ACC112 (cell line): Measurements from ENCODE around the gene MYO15A.

Experiments used
- H2AFZ ChIP-seq: fragments of 200-600 bp; sonication (generic); one replicate; pipeline ENCODE4 v1.6.0; 2017; ENCODE audit warnings: antibody characterized with exemption, low read length; ENCODE audit not compliant: unreplicated experiment
- H3K27ac ChIP-seq: fragments of 200-600 bp; sonication (generic); 2 replicates; pipeline ENCODE4 v1.5.1; 2014; ENCODE audit warnings: low read depth, mild to moderate bottlenecking, antibody characterized with exemption, low read length, moderate library complexity
- H3K27me3 ChIP-seq: fragments of 200-600 bp; sonication (generic); 2 replicates; pipeline ENCODE4 v1.6.1; 2014; ENCODE audit warnings: mild to moderate bottlenecking, antibody characterized with exemption, low read length, moderate library complexity, mixed read lengths; ENCODE audit not compliant: insufficient read depth
- H3K36me3 ChIP-seq: fragments of 200-600 bp; sonication (generic); 2 replicates; pipeline ENCODE4 v1.6.1; 2016; ENCODE audit warnings: mild to moderate bottlenecking, antibody characterized with exemption, low read length, moderate library complexity, mixed read lengths; ENCODE audit not compliant: insufficient read depth
- H3K4me1 ChIP-seq: fragments of 200-600 bp; sonication (generic); one replicate; pipeline ENCODE4 v1.6.1; 2016; ENCODE audit warnings: low read length, mixed read lengths; ENCODE audit not compliant: insufficient read depth, unreplicated experiment, control insufficient read depth
- H3K4me3 ChIP-seq: fragments of 200-600 bp; sonication (generic); 2 replicates; pipeline ENCODE4 v1.5.1; 2014; ENCODE audit warnings: mild to moderate bottlenecking, low read depth, low read length
- H3K79me2 ChIP-seq: fragments of 200-600 bp; sonication (generic); one replicate; pipeline ENCODE4 v1.6.0; 2016; ENCODE audit warnings: low read length; ENCODE audit not compliant: control insufficient read depth, unreplicated experiment, insufficient read depth

MYO15A gene

DNA sequence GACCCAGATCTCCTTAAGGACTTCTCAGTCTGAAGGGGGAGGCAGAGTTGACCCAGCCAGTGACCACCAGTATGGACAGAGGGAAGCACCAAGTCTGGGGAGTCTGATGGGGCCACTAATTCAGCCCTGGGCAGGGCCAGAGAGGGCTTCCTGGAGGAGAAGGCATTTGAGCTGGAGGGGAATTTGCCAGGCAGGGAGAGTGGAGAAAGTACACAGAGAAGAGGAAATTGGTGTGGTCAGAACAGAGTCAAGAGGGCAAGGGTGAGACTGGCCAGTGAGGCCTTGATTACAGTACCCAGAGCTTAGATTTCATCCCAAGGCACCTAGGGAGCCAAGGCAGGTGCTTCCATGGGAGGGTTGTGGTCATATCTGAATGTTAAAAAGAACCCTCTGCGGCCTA lies 36.3 kb downstream of the MYO15A start:
- Histone ChIP-seq H3K4me1 (peaks cover 9% of the 10 kb centered on the region), H2AFZ (no peak overlapping the region), H3K4me3 (no peak overlapping the region), H3K36me3 (no peaks in the 10 kb centered on the region), H3K27me3 (no peaks in the 10 kb centered on the region), H3K79me2 (no peaks in the 10 kb centered on the region), H3K27ac (no peak overlapping the region)

DNA sequence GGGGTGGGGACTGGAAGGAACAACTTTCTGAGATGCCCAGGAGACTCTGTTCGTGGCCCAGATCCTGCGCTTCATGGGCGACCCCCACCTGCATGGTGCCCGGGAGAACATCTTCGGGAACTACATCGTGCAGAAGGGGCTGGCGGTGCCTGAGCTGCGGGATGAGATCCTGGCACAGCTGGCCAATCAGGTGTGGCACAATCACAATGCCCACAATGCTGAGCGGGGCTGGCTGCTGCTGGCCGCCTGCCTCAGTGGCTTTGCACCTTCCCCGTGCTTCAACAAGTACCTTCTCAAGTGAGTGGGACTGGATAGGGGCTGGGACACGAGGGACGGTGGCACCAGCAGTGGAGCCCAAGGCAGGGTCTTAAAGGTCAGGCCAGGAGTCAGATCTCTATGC lies 37.3 kb downstream of the MYO15A start:
- Histone ChIP-seq H3K27ac (no peak overlapping the region), H3K36me3 (no peaks in the 10 kb centered on the region), H3K79me2 (no peaks in the 10 kb centered on the region), H2AFZ (no peak overlapping the region), H3K4me3 (no peak overlapping the region), H3K4me1 (peaks cover 9% of the 10 kb centered on the region), H3K27me3 (no peaks in the 10 kb centered on the region)

DNA sequence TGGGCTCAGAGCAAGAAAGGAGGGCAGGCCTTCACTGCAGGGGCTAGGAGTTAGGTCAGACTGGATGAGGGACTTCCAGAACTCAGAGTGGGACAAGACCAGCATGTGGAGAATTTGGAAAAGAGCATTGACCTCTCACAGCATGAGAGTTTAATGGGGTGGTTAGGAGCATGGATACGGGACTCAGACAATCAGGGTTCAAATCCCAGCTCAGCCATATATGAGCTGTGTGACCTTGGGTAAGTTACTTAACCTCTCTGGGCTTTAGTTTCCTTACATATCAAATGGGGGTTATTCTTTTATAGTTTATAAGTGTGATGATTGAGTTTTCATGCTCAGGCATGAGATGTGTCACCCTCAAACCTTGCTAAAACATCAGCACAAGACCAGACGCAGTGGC lies 37.7 kb downstream of the MYO15A start:
- H3K79me2 ChIP-seq: no peaks in the 10 kb centered on the region
- H3K4me1 ChIP-seq: peaks cover 9% of the 10 kb centered on the region
- no peak overlapping the region for H3K4me3 ChIP-seq
- no peaks in the 10 kb centered on the region for H3K27me3 ChIP-seq
- H3K27ac ChIP-seq: no peak overlapping the region
- no peaks in the 10 kb centered on the region for H3K36me3 ChIP-seq
- H2AFZ ChIP-seq: no peak overlapping the region

DNA sequence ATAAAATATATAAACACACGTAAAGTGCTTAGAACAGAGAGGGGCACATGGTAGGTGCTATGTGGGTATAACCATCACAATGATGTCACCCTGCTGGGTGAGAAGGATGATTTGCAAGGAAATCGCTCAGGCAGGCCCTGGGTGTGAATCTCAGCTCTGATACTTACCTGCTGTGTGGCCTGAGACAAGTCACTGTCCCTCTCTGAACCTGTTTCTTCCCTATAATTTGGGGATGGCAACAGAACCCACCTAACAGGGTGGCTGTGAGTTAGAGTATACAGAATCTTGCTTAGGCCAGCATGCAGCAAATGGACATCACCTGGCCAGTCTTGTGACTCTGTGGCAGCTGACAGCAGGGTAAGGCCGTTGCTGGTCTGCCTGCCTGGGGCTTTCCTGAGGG lies 38.4 kb downstream of the MYO15A start:
- no peaks in the 10 kb centered on the region for H3K36me3 ChIP-seq
- H2AFZ ChIP-seq: no peak overlapping the region
- H3K4me3 ChIP-seq: no peak overlapping the region
- H3K4me1 ChIP-seq: peaks cover 9% of the 10 kb centered on the region
- H3K79me2 ChIP-seq: no peaks in the 10 kb centered on the region
- no peak overlapping the region for H3K27ac ChIP-seq
- H3K27me3 ChIP-seq: no peaks in the 10 kb centered on the region

DNA sequence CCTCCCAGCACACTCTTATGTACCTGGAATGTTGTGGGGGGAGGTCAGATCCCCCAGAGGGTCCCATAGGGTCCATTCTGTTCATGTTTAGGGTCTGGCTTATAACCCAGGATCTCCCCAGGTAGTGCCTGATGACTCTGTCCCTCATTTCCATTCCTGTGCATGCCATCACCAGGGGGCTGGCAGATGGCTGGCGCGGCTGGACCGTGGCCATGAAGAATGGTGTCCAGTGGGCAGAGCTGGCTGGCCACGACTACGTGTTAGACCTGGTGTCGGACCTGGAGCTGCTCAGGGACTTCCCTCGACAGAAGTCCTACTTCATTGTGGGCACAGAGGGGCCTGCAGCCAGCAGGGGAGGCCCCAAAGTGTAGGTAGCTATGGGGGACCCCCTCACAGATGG lies 40.0 kb downstream of the MYO15A start:
- no peak overlapping the region for H3K4me3 ChIP-seq
- H3K27me3 ChIP-seq: no peaks in the 10 kb centered on the region
- no peak overlapping the region for H2AFZ ChIP-seq
- no peaks in the 10 kb centered on the region for H3K79me2 ChIP-seq
- H3K36me3 ChIP-seq: no peaks in the 10 kb centered on the region
- H3K27ac ChIP-seq: no peak overlapping the region
- H3K4me1 ChIP-seq: peaks cover 15% of the 10 kb centered on the region

DNA sequence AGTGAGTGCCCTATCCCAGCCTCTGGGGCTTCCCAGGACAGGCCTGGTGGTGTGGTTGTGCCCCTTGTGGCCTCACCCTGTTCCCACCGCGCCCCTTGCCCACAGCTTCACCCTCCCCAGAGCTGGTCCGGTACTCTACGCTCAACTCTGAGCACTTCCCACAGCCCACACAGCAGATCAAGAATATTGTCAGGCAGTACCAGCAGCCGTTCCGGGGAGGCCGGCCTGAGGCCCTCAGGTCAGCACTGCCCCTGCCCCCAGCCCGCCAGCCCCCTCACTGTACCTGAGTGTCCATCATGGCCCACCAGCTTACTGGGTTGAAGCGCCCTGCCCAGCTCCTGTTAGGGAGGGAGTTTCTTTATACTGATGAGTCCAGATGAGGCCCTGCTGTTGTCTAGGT lies 42.7 kb downstream of the MYO15A start:
- H2AFZ ChIP-seq: no peak overlapping the region
- no peaks in the 10 kb centered on the region for H3K79me2 ChIP-seq
- no peak overlapping the region for H3K4me3 ChIP-seq
- H3K4me1 ChIP-seq: peaks cover 13% of the 10 kb centered on the region
- no peaks in the 10 kb centered on the region for H3K27me3 ChIP-seq
- no peak overlapping the region for H3K27ac ChIP-seq
- no peaks in the 10 kb centered on the region for H3K36me3 ChIP-seq

DNA sequence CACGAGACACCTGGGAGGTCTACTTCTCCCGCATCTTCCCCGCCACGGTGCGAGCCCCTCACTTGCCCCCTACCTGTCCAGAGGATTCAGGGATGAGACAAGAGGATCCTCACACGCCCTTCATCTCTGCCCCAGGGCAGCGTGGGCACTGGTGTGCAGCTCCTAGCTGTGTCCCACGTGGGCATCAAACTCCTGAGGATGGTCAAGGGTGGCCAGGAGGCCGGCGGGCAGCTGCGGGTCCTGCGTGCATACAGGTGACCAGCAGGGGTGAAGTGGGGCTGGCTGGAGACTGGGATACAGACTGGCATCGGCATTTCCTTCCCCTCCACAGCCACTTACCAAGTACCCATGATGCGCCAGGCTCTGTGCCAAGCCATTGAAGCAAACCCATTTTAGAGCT lies 46.6 kb downstream of the MYO15A start:
- Histone ChIP-seq H3K79me2 (no peaks in the 10 kb centered on the region), H3K4me3 (no peak overlapping the region), H2AFZ (no peak overlapping the region), H3K27ac (no peak overlapping the region), H3K4me1 (peaks cover 45% of the 10 kb centered on the region), H3K36me3 (no peaks in the 10 kb centered on the region), H3K27me3 (no peaks in the 10 kb centered on the region)

DNA sequence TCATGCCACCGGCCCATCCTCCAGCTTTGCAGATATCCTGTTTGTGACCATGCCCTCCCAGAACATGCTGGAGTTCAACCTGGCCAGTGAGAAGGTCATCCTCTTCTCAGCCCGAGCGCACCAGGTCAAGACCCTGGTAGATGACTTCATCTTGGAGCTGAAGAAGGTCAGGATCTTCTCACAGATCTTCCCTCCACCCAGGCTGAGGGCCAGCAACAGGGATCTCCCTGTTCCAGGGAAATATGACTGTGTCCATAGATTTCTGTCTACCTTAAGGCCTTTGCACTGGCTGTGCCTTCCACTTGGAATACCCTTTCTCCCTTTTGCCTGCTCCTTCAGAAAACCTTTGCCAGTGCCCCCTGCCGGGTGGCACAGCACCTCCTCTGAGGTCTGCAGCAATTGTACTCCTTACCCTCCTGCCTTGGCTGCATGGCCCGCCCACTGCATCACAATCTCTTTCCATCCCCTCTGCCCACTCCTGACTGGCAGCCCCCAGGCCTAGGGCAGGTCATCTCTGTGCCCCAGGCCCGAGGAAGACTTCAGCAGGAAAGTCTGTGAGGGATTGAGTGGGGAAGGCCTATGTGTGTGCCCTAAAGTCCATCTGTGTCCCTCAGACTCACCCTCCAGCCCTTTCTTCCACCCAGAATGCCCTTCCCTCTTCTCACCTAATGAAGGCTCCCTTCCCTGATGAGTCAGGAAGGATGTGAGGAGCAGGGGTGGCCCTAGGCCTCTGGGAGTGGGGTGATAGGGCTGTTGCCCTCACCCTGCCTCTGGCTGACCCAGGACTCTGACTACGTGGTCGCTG lies 47.8 kb downstream of the MYO15A start:
- H3K4me1 ChIP-seq: peaks cover 46% of the 10 kb centered on the region
- no peaks in the 10 kb centered on the region for H3K36me3 ChIP-seq
- no peaks in the 10 kb centered on the region for H3K79me2 ChIP-seq
- H3K4me3 ChIP-seq: no peak overlapping the region
- no peak overlapping the region for H2AFZ ChIP-seq
- no peaks in the 10 kb centered on the region for H3K27me3 ChIP-seq
- peak overlapping the region; percentile 44 for H3K27ac ChIP-seq

DNA sequence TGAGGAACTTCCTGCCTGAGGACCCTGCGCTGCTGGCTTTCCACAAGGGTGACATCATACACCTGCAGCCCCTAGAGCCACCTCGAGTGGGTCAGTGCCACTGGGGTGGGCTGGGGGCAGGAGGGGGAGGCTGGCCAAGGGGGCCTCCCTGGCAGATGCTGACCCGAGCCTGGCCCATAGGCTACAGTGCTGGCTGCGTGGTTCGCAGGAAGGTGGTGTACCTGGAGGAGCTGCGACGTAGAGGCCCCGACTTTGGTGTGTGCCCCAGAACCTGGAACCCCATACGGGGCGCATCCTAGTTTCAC lies 48.4 kb downstream of the MYO15A start:
- no peaks in the 10 kb centered on the region for H3K36me3 ChIP-seq
- H3K4me3 ChIP-seq: no peak overlapping the region
- peaks cover 46% of the 10 kb centered on the region for H3K4me1 ChIP-seq
- H3K27ac ChIP-seq: peak overlapping the region; percentile 44; the same call in 1 of the 2 replicates
- H2AFZ ChIP-seq: no peak overlapping the region
- no peaks in the 10 kb centered on the region for H3K79me2 ChIP-seq
- H3K27me3 ChIP-seq: no peaks in the 10 kb centered on the region

DNA sequence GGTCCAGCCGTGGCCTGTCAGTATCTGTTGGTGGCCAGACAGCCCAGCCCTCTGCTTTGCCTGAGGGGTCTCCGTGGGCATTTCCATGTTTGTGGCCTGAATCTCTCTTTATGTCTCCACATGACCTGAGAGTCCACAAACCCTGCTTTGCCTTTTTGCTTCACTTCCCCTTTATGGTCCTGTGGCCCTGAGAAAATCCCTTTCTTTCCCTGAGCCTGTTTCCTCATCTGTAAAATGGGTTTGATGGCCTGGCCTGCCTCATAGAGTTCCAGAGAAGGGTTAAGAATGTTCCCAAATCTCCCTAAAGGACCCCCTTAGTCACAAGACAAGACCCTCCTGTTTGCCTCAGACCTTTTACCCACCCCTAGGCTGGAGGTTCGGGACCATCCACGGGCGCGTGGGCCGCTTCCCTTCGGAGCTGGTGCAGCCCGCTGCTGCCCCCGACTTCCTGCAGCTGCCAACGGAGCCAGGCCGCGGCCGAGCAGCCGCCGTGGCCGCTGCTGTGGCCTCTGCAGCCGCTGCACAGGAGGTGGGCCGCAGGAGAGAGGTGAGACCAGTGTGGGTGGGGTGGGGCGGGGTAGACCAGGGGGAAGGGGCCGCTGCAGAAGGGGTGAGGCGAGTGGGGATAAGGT lies 48.9 kb downstream of the MYO15A start:
- Histone ChIP-seq H3K27me3 (no peaks in the 10 kb centered on the region), H3K27ac (no peak overlapping the region), H3K4me1 (peaks cover 46% of the 10 kb centered on the region)

DNA sequence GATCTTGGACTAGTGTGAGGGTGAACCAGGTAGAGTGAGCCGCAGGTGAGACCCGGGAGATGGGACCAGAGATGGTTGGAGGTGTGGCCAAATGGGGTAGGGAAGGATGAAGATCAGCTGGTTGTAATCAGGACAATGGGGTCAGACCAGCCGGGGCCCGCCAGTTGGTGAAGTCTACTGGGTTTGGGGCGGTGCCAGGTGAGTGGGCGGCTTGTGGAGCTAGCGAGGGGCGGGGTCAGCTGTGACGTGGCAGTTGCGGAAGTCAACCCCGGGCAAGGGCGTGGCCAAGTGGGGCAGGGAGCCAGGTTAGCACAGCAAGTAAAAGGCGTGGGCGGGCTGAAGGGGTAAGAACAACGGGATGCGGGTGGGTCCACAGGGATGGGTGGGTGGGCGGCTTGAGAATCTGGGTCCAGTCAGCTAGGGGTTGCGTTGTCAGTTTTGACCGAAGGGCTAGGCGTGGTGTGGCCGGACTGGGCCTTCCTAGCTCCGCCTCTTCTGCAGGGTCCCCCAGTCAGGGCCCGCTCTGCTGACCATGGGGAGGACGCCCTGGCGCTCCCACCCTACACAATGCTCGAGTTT lies 49.6 kb downstream of the MYO15A start:
- Histone ChIP-seq H3K79me2 (no peaks in the 10 kb centered on the region), H3K27me3 (no peaks in the 10 kb centered on the region), H3K4me1 (peaks cover 40% of the 10 kb centered on the region), H3K4me3 (peak overlapping the region; percentile 76), H3K27ac (0 out of 2 replicates have a peak overlapping the region, but pooled peaks have one; percentile 11), H3K36me3 (no peaks in the 10 kb centered on the region), H2AFZ (peak overlapping the region; percentile 44)

More for the DNA sequence above, 48.9 kb downstream of the MYO15A start:
- Histone ChIP-seq H3K36me3 (no peaks in the 10 kb centered on the region), H2AFZ (no peak overlapping the region), H3K4me3 (no peak overlapping the region), H3K79me2 (no peaks in the 10 kb centered on the region)
